NCI-H82 treated with DMSO at 0.1 percent for 48 hours (cell line): Measurements from ENCODE around the gene AMZ1.
"Not testable (repeated sequence)": the region's sequence is repeated elsewhere in the genome, so short reads cannot be mapped to it uniquely, and the experiment has no call there.

Experiments
- DNase-seq: peaks from one replicate; lab custom pipeline; 2025; ENCODE audit not compliant: unreplicated experiment; lab: John Stamatoyannopoulos, UW

AMZ1 gene

DNA sequence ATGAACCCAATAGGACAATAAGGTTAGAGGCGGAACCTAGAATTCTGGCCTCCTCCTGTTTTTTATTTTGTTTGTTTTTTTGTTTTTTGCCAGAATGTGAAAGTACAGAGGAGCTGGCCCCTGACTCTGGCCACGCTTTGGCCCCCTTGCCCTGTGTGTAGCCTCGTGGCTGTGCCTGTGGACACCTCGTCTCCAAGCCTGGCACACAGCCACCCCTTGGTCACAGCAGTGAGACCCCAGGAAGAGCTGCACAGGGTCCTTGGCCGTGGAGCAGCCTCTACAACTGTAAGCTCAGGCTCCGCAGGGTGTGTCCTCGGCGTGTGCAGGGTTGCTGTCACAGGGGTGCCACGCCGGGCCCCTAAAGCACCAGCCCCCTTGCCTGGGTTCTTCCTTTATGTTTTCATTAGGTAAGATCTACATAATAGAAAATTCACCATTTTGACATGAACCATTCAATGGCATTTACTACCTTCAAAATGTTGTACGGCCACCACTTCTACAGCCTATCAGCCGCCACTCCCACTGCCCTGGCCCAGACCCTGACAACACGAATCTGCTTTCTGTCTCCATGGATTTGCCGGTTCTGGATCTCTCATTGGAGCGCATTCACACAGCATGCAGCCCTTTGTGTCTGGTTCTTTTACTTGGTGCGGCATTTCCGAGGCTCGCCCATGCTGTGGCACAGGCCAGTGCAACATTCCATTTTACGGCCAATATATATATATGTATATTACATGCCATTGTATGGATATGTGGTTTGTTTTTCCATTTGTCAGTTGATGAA lies 51.0 kb downstream of the AMZ1 start:
- DNase-seq, result no peak

DNA sequence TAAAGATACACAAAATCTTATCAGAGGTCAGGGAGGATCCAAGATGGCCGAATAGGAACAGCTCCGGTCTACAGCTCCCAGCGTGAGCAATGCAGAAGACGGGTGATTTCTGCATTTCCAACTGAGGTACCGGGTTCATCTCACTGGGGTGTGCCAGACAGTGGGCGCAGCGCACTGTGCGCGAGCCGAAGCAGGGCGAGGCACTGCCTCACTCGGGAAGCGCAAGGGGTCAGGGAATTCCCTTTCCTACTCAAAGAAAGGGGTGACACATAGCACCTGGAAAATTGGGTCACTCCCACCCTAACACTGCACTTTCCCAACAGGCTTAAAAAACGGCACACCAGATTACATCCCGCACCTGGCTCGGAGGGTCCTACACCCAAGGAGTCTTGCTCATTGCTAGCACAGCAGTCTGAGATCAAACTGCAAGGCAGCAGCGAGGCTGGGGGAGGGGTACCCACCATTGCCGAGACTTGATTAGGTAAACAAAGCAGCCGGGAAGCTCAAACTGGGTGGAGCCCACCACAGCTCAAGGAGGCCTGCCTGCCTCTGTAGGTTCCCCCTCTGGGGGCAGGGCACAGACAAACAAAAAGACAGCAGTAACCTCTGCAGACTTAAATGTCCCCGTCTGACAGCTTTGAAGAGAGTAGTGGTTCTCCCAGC lies 55.7 kb downstream of the AMZ1 start:
- not testable (repeated sequence) for DNase-seq

DNA sequence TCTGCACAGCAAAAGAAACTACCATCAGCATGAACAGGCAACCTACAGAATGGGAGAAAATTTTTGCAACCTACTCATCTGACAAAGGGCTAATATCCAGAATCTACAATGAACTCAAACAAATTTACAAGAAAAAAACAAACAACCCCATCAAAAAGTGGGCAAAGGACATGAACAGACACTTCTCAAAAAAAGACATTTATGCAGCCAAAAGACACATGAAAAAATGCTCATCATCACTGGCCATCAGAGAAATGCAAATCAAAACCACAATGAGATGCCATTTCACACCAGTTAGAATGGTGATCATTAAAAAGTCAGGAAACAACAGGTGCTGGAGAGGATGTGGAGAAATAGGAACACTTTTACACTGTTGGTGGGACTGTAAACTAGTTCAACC lies 60.7 kb downstream of the AMZ1 start:
- not testable (repeated sequence) for DNase-seq

DNA sequence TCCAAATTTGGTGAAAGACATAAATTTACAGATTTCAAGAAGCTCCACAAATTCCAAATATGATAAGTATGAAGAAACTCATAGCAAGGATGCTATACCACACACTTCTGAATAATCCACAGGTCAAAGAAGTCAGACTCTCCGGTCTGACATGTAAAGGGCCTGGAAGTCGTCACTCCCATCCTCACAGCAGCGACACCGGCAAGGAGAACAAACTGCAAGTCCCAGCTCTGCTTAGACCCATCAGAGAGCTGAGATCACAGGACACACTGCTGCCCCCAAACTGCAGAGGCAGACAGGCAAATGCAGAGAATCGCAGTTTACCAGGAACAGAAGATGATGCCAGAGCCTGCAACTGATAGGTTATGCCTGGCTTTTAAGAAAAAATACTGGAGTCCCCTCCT lies 62.0 kb downstream of the AMZ1 start:
- no peak for DNase-seq

DNA sequence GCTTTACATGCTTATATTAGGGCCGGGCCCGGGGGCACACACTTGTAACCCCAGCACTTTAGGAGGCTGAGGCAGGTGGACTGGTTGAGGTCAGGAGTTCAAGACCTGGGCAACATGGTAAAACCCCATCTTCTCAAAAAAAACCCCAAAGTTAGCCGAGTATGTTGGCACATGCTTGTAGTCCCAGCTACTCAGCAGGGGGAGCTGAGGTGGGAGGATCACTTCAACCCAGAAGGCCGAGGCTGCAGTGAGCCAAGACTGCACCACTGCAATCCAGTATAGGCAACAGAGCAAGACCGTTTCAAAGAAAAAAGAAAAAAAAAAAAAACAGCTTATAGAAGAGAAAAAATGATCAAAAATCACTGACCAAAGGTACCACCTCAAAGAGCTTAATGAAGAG lies 63.1 kb downstream of the AMZ1 start:
- no peak for DNase-seq

DNA sequence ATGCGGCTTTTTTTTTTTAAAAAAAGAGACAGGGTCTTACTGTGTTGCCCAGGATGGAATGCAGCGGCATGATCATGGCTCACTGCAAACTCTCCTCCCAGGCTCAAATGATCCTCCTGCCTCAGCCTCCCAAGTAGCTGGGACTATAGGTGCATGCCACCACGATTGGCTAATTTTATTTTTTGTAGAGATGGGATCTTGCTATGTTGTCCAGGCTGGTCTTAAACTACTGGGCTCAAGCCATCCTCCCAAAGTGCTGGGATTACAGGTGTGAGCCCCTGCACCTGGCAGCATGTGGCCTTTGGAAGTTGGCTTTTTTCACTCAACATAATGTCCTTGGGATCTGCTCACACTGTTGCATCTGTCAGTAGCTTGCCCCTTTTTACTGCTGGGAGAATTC lies 65.1 kb downstream of the AMZ1 start:
- DNase-seq, result no peak

DNA sequence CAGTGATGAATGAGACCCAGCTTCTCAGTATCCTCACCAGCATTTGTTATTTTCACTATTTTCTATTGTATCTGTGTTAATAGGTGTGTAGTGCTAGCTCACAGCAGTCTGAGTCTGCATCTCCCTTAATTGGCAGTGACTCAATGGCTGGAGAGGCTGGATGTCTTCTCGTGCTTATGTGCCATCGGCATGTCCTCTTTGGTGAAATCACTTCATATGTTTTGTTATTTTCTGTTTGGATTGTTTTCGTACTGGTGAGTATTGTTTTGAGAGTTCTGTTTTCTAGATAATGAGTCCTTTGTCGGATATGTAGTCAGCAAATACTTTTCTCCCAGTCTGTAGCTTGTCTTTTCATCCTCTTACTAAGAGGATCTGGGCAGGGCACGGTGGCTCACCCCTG lies 66.1 kb downstream of the AMZ1 start:
- DNase-seq, result no peak

DNA sequence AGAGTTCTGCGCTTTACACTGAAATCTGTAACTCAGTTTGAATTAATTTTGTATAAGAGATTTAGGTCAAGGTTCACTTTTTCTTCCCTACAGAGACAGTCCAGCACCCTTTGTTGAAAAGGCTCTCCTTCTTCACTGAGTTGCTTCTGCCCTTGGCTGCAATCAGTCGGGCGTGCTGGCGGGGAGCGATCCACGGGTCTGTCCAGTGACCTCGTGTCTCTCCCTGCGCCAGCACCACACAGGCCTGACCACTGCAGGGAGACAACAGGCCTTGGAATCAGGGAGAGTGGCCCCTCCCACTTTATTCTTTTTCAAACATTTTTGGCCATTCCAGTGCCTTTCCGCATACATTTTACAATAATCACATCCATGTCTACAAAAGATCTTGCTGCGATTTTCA lies 66.9 kb downstream of the AMZ1 start:
- no peak for DNase-seq

DNA sequence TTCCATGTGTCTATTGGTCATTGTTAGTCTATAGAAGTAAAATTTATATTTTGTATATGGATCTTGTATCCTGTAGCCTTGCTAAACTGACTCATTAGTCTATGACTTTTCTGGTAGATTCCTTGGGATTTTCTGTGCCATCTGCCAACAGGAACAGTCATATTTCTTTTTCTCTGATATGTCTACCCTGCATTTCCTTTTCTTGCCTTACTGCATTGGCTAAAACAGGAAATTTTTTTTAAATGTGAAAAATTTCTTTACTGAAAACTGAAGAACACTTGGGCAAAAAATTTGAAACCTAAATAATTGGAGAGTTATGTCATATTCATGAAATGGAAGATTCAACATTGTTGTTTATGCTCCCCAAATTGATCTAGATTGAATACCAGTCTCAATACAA lies 67.5 kb downstream of the AMZ1 start:
- DNase-seq, result no peak

DNA sequence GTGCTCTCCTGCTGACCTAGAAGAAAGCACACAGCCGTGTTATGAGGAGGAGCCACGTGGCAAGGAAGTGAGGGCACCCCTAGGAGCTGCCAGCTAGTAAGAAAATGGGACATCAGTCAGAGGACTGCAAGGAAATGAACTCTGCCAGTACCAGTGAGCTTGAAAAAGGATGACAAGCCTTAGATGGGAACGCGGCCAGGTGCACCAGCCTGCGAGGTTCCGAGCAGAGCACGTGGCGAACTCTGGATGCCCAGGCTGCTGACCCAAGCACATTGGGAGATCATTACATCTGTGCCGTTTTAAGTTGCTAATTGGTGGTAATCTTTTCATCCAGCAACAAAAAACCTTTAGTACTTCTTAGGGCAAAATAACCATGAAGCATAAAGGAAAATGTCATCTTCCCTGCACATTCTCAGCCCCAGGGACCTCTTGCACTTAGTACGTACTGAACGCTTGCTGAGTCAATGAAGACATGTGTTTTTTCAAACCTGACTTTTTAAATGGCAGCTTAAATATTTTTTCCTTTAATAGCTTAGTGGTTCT lies 69.4 kb downstream of the AMZ1 start:
- DNase-seq, result no peak

DNA sequence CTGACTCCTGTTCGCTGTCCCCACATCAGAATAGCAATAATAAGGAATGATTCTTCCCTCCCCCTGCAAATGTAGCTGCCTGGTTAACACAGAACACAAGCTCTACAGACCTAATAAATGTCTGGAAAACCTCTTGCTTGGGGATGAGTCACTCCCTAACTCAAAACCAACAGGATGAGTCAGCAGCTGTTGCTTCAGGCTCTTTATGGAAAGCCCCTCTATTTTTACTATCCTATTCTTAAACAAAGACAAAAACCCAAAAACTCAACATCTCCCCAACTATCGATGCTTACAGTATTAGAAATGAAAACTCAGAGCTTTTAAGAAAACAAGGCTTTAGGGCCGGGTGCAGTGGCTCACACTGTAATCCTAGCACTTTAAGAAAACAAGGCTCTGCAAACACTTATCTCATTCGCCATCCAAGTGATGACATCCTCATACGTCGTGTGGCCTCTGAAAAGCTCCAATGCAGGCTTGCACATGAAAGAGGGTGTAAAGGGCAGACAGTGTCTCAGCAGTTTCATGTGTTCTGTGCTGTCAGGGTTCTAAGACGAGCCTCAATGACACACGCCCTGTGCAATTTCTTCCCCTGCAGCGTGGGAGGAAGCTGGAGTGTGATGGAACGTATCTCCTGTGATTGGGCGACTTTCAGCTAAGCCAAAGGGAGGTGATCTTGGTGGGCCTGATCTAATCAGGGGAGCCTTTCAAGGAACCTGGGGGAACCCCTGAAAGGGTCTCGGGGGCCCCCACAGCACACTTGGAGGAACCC lies 70.1 kb downstream of the AMZ1 start:
- no peak for DNase-seq

DNA sequence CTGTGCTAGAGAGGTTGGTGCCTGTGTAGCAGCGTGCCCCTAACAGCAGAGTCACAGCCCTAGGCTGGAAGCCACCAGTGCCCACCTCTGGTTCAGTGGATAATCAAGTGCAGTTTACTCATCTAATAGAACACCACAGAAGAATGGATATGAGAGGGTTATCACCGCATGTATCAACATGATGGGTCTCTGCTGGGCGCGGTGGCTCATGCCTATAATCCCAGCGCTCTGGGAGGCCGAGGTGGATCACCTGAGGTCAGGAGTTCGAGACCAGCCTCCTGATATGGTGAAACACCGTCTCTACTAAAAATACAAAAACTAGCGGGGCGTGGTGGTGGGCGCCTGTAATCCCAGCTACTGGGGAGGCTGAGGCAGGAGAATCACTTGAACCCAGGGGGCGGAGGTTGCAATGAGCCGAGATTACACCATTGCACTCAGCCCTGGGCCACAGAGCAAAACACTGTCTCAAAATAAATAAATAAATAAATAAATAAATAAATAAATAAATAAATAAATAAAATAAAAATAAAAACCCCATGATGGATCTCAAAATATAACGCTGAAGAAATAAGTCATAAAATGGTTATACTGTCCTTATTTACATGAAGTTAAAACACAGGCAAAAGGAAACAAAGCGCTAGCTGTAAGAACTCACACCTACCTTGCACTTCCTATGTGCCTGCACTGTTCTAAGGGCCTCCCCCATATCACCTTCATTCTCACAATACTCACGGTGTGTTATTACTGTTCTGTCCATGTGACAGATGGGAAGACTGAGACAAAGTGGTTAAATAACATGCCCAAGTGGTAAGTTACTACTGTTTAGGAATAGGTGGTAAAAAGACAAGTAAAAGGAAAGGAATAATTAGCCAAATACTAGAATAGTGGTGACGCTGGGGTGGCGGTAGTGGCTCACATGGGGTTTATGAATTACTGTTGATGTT lies 70.9 kb downstream of the AMZ1 start:
- no peak for DNase-seq

DNA sequence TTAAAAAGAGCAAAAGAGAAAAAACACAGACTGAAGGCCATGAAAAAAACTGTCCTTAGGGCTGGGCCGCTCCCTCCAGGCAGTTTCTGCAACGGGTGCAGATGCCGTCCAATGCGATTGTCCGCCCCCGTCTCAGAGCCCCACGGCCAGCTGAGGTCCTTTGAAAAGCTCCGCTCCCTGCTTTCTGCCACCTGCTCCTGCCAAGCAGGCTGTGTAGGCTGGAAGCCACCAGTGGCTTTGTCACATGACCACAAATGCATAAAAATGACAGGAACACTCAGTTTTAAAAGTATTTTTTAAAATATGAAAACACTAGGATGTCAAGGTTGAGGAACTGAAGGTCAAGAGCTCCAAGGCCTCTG lies 71.7 kb downstream of the AMZ1 start:
- no peak for DNase-seq

DNA sequence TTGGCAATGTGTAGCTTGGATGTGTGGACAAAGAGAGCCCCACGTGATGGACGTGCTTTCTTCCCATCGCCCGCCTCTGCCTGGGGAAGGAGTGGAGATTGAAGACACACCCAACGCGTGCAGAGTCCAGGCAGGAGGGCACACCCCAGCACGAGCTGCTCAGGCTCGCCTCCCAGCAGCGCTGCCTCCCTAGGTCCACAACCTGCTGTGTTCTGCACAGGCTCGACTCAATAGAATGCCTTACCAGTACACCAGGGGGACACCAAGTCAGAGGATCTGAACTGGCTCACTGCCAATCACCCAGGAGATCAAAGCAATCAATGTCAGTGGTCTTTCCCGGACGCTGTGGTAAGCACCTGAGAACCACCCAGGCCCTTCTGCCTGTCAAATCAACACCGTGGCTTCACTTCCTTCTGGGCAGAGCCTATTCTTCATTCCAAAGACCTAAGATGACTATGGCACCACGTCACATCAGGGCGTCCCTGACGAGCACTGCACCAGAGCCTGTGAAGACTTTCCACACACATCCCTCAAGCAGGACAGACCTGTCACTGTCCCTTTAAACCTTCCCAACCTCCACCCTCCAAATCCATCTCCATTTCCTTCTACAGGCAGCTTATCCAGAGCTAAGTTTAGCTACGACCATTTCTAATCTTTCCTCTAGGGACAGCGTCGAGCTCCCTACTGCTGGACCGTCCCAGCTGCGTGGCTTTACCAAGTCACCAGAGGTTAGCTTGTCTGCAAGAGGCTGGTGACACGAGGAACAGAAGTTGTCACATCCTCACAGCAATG lies 72.3 kb downstream of the AMZ1 start:
- peak; percentile 70 for DNase-seq

DNA sequence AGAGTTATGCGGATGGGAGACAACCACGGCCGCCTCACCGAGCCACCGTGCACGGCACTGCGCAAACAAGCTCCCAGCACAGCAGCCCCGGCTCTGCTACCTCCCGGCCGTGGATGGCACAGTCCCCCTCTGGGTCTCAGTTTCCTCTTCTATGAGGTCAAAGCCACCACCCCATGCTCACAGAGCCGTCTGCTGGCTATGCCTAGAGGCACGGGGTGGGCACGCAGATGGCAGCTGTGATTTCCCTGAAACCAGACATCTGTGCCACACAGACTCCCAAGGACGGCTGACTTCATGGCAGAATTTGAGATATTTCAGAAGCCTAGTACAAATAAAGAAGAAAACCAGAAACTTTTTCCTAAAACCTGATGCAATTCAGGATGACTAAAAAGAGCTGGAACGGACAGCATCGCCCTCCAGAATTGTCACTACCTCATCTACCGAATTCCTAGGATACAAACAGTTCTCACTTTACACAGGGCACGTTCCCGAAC lies 73.2 kb downstream of the AMZ1 start:
- no peak for DNase-seq

DNA sequence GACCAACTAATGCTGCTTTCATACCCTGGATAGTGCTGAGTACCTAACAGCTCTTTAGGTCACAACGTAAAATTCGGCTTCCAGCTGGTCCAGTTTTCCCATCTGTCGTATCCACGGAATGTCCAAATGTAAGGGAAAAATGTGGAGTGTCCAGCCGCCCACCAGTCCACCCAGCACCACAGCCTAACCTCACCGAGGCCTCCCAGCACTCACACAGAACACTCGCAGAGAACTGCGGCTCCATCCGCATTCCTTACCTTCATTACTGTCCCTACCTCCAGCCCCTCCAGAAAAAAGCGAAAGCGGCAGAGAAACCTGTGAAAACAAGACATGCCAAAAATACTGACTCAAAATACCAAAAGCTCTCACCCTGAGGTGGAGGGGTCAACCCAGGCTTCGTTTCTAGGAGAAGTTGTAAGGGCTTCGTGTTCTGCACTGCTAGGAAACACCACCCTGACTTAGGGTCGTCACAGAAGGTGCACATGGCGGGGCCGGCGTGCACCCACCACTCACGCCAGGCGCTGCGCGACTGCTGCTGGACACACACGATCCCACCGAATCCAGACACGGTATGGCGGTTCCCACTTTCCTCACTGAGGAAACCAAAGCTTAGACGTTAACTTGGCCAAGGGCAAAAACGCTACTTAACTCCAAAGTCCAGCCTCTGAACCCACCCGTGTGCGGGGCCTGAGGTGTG lies 73.9 kb downstream of the AMZ1 start:
- DNase-seq, result no peak

DNA sequence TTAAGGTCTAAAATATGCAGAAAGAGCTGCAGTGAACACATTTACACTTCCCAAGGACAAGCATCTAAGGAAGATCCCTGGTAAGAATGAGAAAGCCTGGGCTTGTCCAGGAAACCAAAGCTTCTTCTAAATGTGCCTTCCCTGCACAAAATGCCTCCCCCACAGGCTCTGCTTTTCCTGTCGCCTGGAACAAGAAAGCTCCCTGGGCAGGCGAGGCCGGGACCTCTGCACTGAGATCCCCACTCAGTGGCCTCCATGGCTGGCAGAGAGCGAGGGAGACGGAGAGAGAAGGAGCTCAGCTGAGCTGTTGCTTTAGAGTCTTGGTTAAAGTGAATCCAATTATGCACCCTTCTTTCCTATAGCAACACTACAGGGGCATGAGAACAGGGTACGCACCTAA lies 75.6 kb downstream of the AMZ1 start:
- no peak for DNase-seq

DNA sequence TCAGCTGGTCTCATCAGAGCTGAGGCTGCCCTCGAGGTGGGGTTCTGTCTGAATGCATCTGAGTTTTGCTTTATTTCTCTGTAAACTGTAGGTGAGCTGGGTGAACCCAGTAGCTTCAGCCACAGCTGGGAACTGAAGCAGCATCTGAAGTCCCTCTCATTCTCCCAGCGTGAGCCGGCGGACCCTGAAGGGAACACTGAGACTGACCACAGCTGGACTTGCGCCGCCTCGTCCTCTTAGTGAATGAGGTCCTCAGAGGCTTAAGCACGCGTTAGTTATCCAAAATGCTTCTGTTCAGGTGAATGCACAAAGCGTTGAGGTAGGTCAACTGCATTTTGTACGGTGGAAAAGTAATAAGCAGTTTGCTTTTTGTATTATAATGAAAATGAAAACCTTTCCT lies 76.6 kb downstream of the AMZ1 start:
- DNase-seq, result no peak
